GM10248 (cell line): ENCODE measurements around the gene SLC39A12.

Experiments used
- CTCF ChIA-PET: fragments of 300-600 bp; sonication (Branson Sonifier 250); formaldehyde crosslinking; extraction: SDS; loops from one replicate; lab custom pipeline; 2021; ENCODE audit warnings: antibody characterized with exemption; lab: Yijun Ruan, JAX
- POLR2A ChIA-PET: fragments of 350-650 bp; sonication (Branson Sonifier 250); formaldehyde crosslinking; extraction: SDS; loops from one replicate; lab custom pipeline; 2020; ENCODE audit warnings: antibody characterized with exemption; lab: Yijun Ruan, JAX
- DNase-seq: peaks from one replicate; pipeline ENCODE4 v3.0.0; 2012; ENCODE audit errors: extremely low spot score
- TF ChIP-seq, protein P1 (sequence below): IDR thresholded peaks from 2 replicates; pipeline ENCODE4 v1.5.1; 2012; ENCODE audit warnings: mild to moderate bottlenecking, low read depth; ENCODE audit errors: extremely low read depth, missing control alignments, control extremely low read depth

Gene SLC39A12

DNA sequence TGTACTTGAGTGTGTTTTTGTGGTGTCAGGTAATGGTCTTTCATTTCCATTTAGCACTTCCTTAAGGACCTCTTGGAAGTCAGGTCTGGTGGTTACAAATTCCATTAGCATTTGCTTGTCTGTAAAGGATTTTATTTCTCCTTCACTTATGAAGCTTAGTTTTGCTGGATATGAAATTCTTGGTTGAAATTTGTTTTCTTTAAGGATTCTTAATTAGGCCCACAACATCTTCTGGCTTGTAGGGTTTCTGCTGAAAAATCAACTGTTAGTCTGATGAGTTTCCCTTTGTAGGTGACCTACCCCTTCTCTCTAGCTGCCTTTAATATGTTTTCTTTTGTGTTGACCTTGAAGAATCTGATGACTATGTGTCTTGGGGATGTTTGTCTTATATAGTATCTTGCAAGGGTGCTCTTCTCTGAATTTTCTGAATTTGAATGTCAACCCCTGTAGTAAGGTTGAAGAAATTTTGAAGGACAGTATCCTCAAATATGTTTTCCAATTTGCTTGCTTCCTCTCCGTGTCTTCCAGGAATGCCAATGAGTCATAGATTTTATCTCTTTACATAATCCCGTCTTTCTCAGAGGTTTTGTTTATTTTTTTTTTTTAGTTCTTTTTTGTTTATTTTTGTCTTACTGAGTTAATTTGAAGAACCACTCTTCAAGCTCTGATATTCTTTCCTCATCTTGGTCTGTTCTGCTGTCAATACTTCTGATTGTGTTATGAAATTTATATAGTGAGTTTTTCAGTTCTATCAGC is 70.2 kb downstream of the SLC39A12 start:
- CTCF ChIA-PET = no interaction called here
- DNase-seq = no peak
- TF ChIP-seq, protein P1, sequence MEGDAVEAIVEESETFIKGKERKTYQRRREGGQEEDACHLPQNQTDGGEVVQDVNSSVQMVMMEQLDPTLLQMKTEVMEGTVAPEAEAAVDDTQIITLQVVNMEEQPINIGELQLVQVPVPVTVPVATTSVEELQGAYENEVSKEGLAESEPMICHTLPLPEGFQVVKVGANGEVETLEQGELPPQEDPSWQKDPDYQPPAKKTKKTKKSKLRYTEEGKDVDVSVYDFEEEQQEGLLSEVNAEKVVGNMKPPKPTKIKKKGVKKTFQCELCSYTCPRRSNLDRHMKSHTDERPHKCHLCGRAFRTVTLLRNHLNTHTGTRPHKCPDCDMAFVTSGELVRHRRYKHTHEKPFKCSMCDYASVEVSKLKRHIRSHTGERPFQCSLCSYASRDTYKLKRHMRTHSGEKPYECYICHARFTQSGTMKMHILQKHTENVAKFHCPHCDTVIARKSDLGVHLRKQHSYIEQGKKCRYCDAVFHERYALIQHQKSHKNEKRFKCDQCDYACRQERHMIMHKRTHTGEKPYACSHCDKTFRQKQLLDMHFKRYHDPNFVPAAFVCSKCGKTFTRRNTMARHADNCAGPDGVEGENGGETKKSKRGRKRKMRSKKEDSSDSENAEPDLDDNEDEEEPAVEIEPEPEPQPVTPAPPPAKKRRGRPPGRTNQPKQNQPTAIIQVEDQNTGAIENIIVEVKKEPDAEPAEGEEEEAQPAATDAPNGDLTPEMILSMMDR = no peak
- POLR2A ChIA-PET = no interaction called here

DNA sequence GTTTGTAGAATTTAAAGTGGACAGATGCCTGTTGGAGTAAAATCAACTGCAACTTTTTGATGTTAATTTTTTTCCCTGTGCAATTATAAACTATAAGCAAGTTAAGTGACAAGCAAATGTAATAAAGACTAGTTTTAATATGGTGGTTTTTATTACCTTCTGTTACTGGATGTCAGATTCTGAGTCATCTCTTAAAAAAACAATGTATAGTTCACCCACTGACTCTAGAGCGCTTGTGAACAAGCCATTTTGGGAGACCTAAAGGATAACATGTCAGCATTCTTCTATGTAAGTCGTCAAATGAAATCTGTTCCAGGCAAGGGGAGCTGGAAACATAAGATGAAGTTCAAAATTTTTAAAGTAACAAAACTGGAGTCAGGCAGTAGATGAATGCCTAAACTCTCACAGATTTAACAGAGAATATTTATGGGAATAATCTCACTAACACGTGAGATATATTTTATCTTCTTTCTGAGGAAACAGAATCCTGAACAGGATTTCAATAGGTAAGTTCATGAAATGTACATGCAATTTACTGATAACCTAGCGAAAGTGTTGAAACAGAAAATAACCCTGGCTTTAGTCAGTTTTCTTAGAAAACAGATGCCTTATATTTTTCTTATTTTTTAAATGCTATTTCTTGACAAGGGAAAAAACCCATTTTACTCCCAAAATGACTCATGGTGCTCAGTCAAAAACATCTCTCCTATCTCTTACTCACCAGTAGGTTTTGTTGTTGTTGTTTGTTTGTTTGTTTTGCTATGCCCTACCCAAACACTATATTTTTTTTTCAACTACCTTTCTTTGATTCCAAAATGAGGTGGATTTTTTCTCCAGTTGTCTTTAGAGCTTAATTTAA is 91.7 kb downstream of the SLC39A12 start:
- ChIA-PET CTCF (no interaction called here), POLR2A (no interaction called here)
- TF ChIP-seq, protein P1 = no peak
- no peak for DNase-seq

DNA sequence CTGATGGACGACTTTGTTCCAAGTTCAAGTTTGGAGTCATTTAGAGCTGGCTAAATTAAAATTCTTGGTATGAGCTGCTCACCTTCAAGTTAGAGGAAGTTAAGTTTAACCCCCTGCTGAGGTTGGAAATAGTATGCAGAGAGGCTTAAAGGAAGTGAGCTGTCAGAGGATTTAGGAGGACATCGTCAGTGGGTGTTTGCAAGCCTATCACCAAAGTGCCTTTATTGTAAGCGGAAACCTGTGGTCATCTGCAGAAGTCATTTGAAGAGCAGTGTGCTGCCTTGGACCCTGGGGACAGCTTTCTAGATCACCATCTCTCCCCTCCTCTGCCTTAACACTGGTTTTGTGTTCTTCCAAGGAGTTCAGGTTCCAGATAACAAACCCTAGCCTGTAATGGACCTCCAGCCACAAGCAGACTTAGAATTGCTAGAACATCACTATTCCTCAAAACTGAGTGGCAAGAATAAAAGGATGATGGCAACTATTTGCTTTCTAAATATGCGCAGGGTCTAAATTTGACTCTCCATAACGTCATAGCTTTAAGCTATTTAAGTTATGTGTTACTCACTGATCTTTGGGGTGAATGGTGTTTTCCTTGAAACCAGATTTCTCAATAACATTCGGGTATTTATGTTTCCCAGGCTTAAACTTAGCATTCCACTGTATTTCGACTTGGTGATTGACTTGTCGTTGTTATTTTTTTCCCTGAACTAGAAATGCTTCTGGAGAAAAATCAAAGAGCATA is 93.4 kb downstream of the SLC39A12 start:
- ChIA-PET POLR2A (no interaction called here), CTCF (interaction anchor here (1.1 kb wide), 1 partner anchor 48 kb away, joined by 3 read pairs; no protein-coding TSS in a partner anchor)
- DNase-seq = no peak
- TF ChIP-seq, protein P1 = no peak

DNA sequence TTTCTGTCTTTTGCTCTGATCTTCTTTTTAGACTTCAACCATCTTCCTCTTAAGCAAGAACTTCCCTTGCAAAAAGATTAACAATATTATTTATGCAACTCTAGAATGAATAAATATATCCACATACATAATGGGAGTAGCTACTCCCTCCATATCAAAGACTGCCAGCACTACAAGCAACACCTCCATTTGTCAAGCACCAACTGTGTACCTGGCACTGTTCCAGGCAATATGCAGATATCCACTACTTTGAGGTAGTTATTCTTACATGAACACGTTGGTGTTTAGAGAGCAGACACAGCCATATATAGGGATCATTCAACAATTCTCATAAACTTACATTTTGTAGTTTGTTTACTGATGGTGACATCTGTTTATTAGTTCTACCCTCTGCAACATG is 104.9 kb downstream of the SLC39A12 start:
- ChIA-PET POLR2A (no interaction called here), CTCF (interaction anchor here (1.4 kb wide), 1 partner anchor 15 kb away, joined by 4 read pairs; no protein-coding TSS in a partner anchor)
- no peak for DNase-seq
- TF ChIP-seq, protein P1 = no peak

DNA sequence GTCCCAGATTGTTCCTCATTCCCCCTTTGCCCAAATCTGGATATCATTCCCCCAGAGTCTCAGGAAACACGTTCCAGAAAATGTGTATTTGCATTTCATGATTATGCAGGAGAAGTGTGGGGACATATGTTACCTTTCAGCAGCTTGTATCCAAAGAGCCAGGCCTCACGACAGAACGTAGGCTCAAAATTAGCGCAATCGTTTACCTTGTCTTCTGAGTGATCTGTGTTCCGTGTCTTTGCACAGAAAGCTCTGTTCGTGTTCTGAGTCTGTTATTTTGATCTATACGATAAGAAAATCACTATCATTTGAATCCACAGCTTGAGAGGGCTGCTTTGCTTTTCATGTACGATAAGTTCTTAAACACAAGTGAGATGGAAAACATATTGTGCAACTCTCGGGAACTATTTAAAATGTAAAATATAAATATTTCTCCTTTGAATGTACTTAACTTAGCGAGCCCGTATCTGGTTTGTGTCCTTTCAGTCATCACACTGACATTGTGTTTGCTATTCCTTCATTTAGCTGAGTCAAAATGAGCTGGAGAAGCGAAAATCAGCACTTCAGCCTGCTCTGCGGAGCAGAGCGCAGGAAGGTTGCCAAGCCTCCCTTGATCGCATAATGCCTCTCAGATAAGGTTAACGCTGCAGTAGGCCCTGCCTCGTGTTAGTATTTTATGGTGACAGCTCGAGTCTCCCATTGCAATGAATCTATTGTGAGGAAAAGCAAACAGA is 108.3 kb downstream of the SLC39A12 start:
- no peak for DNase-seq
- POLR2A ChIA-PET = no interaction called here
- CTCF ChIA-PET = interaction anchor here (1.0 kb wide), 1 partner anchor 33 kb away, joined by 3 read pairs; no protein-coding TSS in a partner anchor
- TF ChIP-seq, protein P1 = no peak
